GM21786 (cell line): ENCODE data around the gene EEF1AKMT2.
"Not testable (repeated sequence)": the region's sequence is repeated elsewhere in the genome, so short reads cannot be mapped to it uniquely, and the experiment has no call there.

Experiments used
- ATAC-seq: cut with Tn5 transposase; IDR thresholded peaks from one replicate; pipeline ENCODE4 v1.9.1; 2021; ENCODE audit not compliant: unreplicated experiment

EEF1AKMT2 gene

DNA sequence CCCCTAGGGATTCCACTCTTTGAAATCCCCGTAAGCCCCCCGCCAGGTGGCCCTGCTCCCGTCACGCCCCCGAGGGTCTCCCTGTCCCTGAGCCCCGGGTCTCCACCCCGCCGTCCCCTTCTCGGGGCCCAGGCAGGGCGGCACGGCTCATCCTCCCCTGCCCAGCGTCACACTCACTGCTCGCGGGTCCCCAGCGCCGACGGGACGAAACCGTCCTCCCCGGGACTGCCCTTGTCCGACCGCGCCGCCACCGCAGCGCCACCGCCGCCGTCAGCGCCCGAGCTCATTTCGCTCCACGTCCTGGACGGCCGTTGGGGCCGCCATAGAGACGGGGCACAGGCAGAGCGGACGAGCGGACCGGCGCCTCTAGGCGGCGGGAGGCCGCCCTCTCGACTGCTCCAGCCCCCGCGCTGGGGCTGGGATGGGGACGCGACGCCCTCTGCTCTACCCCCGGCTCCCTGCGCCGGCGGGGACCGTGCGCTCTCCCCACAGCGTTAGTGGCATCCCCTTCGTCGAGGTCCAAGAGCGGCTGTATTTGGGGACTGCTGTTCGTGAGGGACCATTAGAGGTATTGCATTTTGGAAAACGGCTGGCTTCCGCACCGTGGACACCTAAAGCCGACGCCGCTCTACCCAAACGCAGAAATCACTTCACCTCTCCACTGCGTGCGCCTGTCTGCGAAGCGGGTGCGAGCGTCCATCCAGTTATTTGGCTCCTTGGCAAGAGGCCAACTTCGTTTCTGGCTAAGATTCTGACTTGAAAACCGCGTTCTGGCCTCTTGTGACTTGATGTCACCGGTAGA lies at the start of gene EEF1AKMT2:
EEF1AKMT2 (minus strand) TSS at position 341 of the 802 bp plus-strand sequence; CDS start at position 287, 54 bp downstream.
- peak; percentile 84 for ATAC-seq

DNA sequence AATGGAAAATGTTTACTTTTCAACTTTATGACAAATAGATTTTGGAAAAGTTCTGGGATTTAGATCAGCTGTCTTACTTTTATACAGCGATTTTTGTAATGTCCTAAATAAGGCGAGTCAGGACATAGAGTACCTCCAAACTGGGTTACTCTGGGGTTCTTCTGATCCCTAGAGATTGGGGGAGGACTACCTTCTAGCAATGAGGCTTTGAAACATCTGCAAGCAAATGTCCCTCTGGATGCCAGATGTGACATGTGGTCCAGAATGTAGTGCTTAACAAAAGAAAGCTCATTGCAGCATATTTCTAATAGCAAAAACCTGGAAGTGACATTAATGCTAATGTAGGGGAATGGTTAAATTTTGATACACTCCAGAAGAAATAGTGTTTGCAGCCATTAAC lies 46.0 kb upstream of the EEF1AKMT2 start:
- no peak for ATAC-seq

DNA sequence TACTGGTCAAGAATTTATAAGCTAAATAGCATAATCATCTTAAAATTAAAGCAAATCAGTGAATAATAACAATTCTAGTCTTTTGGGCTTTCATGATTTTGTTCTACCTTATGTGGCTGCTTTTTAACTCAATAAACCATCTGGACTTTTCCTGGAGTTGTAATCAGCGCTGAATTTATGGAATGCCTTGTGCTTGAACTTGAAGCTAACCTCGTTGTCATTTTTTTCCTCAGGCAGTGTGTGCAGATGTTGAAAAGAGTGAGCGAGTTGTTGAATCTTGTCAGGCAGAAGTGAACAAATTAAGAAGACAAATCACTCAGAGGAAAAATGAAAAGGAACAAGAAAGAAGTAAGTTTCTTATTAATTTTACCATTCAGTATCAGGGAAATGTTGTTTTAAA lies 39.4 kb upstream of the EEF1AKMT2 start:
- no peak for ATAC-seq

GRCh38 chr10:124830445-124830844 lies 38.8 kb upstream of the EEF1AKMT2 start:
- ATAC-seq = no peak

- no peak for ATAC-seq
Measured at GRCh38 chr10:124829447-124830115, 37.9 kb upstream of the EEF1AKMT2 start.

GRCh38 chr10:124827474-124827873 lies 35.8 kb upstream of the EEF1AKMT2 start:
- no peak for ATAC-seq

GRCh38 chr10:124826262-124826661 lies 34.6 kb upstream of the EEF1AKMT2 start:
- no peak for ATAC-seq

GRCh38 chr10:124825702-124826101 lies 34.0 kb upstream of the EEF1AKMT2 start:
- ATAC-seq = no peak

GRCh38 chr10:124824932-124825331 lies 33.2 kb upstream of the EEF1AKMT2 start:
- ATAC-seq = not testable (repeated sequence)

DNA sequence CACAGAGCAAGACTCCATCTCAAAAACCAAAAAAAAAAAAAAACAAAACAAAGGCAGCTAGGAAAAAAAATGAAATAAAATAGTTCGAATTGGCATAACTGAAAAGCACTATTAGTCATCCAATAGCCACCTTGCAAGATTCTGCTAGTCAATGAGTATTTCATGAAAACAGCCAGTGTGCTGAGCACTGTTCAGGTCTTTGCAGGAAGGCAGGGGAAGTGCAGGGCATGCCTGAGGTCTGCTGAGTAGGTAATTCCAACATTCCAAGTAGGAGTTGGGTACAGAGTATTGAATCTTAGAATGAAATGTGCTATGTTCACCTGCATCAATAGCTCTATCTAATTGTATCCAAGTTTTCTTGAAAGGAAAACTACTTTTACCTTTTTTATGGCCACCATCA lies 32.8 kb upstream of the EEF1AKMT2 start:
- ATAC-seq = no peak

DNA sequence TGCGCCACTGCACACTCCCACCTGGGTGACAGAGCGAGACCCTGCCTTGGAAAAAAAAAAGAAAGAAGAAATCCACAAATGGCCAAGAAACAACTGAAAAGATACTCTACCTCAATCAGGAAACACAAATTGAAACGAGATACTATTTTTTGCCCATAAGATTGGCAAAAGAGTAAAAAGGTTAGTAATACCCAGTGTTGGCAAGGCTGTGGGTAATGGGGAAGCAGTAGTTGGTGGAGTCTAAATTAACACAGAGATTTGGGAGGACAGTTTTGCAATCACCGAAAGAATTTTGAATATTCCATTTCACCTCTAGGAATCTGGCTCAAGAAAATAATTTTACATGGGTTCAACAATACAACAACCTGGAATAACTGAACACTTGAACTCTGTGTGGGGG lies 29.8 kb upstream of the EEF1AKMT2 start:
- ATAC-seq = no peak

DNA sequence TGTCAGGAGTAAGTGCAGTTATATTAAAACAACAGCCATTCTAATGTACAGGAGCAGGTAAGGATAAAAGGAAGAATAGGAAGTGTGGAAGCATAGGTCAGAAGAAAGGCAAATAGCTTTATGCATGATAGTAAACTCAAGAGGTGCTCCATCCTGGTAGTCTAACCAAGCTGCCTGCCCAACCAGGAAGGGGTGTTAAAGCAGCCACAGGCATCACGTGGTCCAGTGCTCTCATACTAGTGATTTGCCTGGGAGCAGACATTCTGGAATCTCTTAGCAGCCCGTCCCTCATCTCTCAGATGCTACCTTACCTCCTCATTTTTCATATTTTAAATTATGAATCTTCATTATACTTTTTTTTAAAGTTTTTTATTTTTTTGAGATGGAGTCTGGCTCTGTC lies 28.4 kb upstream of the EEF1AKMT2 start:
- ATAC-seq = no peak

GRCh38 chr10:124802313-124802675 lies 10.6 kb upstream of the EEF1AKMT2 start:
- ATAC-seq = peak; percentile 38

GRCh38 chr10:124799211-124799610 lies 7.5 kb upstream of the EEF1AKMT2 start:
- ATAC-seq = no peak

- no peak for ATAC-seq
Measured at GRCh38 chr10:124798781-124799180, 7.1 kb upstream of the EEF1AKMT2 start.

- no peak for ATAC-seq
Measured at GRCh38 chr10:124798364-124798763, 6.7 kb upstream of the EEF1AKMT2 start.

DNA sequence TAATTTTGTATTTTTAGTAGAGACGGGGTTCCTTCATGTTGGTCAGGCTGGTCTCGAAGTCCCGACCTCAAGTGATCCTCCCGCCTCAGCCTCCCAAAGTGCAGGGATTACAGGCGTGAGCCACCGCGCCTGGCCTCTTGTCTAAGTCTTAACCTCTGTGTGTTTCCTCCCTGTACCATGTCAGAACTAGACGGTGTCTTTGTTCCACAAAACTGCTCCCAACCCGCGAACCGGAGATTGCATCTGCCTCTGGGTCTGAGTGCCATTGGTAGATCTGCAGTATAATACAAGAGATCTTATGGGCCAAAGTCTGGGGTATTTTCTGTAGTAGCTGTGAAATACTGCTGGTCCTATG lies 1.3 kb upstream of the EEF1AKMT2 start:
- no peak for ATAC-seq

- not testable (repeated sequence) for ATAC-seq
Measured at GRCh38 chr10:124782900-124783299, 8.8 kb downstream of the EEF1AKMT2 start.

GRCh38 chr10:124768791-124769190 lies 22.9 kb downstream of the EEF1AKMT2 start:
- no peak for ATAC-seq

GRCh38 chr10:124765256-124765655 lies 26.4 kb downstream of the EEF1AKMT2 start:
- ATAC-seq = no peak

GRCh38 chr10:124763267-124763666 lies 28.4 kb downstream of the EEF1AKMT2 start:
- no peak for ATAC-seq

DNA sequence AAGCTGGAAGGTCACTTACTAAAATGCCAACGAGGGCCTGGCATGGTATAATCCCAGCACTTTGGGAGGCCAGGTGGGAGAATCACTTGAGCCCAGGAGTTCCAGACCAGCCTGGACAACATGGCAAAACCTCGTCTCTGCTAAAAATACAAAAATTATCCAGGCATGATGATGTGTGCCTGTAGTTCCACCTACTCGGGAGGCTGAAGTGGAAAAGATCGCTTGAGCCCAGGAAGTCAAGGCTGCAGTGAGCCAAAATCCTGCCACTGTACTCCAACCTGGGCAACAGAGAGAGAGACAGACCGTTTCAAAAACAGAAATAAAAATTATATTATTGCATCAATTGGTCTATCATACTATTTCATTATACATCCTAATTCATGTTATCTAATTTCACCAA lies 29.4 kb downstream of the EEF1AKMT2 start:
- no peak for ATAC-seq
